HepG2 (cell line): ENCODE measurements around the gene PKM. TPM values are rescaled to one million over a fixed set of nuclear protein-coding genes. Genes with fewer than 3 reads are reported as not detected.

ENCODE experiments used
- MTF2 ChIP-seq: sonication (generic); formaldehyde crosslinking; IDR thresholded peaks from 2 replicates; pipeline ENCODE4 v1.5.0; 2020; ENCODE audit warnings: missing genetic modification reagents, borderline replicate concordance
- POLR2AphosphoS5 ChIP-seq: IDR thresholded peaks from 2 replicates; pipeline ENCODE4 v1.6.1; 2012; ENCODE audit warnings: low read depth, low read length
- POLR2G ChIP-seq: fragments of 200-400 bp; formaldehyde crosslinking; IDR thresholded peaks from 2 replicates; pipeline ENCODE4 v1.6.1; 2018; ENCODE audit warnings: mild to moderate bottlenecking, low read depth, low read length, moderate library complexity
- PRPF4 ChIP-seq: fragments of 200-400 bp; formaldehyde crosslinking; IDR thresholded peaks from 2 replicates; pipeline ENCODE4 v1.6.1; 2016; ENCODE audit warnings: low read length, low read depth; ENCODE audit not compliant: poor library complexity, severe bottlenecking
- REST ChIP-seq, 2 experiments: IDR thresholded peaks; 2 replicates each; pipeline ENCODE4 v1.6.1; 2011 to 2012; ENCODE audit warnings: low read length in 2 of 2, borderline replicate concordance in 1 of 2, low read depth in 1 of 2, mild to moderate bottlenecking in 1 of 2, moderate library complexity in 1 of 2
- TCF7 ChIP-seq: sonication (generic); IDR thresholded peaks from 2 replicates; pipeline ENCODE4 v1.6.1; 2016; ENCODE audit warnings: antibody characterized with exemption, low read depth
- ZNF143 ChIP-seq: sonication (generic); formaldehyde crosslinking; IDR thresholded peaks from 2 replicates; pipeline ENCODE4 v1.4.0; 2020; ENCODE audit warnings: missing genetic modification reagents
- ZNF24 ChIP-seq: fragments of 450-650 bp; IDR thresholded peaks from 2 replicates; pipeline ENCODE4 v1.6.1; 2017; ENCODE audit warnings: antibody characterized with exemption, mild to moderate bottlenecking
- ZNF260 ChIP-seq: sonication (generic); formaldehyde crosslinking; IDR thresholded peaks from 2 replicates; pipeline ENCODE4 v1.4.0; 2020; ENCODE audit warnings: missing genetic modification reagents, low read depth, mild to moderate bottlenecking, borderline replicate concordance
- ZNF280B ChIP-seq: sonication (generic); formaldehyde crosslinking; IDR thresholded peaks from 2 replicates; pipeline ENCODE4 v1.5.0; 2020; ENCODE audit warnings: missing genetic modification reagents, mild to moderate bottlenecking, borderline replicate concordance
- ZNF30 ChIP-seq: sonication (generic); formaldehyde crosslinking; IDR thresholded peaks from 2 replicates; pipeline ENCODE4 v1.5.0; 2020; ENCODE audit warnings: mild to moderate bottlenecking, missing genetic modification reagents
- ZNF550 ChIP-seq: sonication (generic); formaldehyde crosslinking; IDR thresholded peaks from 2 replicates; pipeline ENCODE4 v1.4.0; 2020; ENCODE audit warnings: mild to moderate bottlenecking, missing genetic modification reagents, borderline replicate concordance
- ZNF616 ChIP-seq: sonication (generic); formaldehyde crosslinking; IDR thresholded peaks from 2 replicates; pipeline ENCODE4 v1.5.0; 2020; ENCODE audit warnings: low read depth, mild to moderate bottlenecking, missing genetic modification reagents
- ZSCAN29 ChIP-seq: sonication (generic); formaldehyde crosslinking; conservative IDR thresholded peaks from 2 replicates; pipeline ENCODE4 v1.4.0; 2020; ENCODE audit warnings: mild to moderate bottlenecking, missing genetic modification reagents
- polyA plus RNA-seq, 8 experiments: library from polyadenylated mRNA; depleted of rRNA in 3 of 8; stranded (reverse) in 7 of 8; unstranded in 1 of 8; fragments of >200 nt; fragmentation: Illumina TruSeq in 4 of 8; extraction: Trizol in 4 of 8; gene quantifications; 2 replicates each; pipeline versions ENCODE4 v1.2.1 to v1.2.3, GENCODE V29; 2011 to 2016; ENCODE audit warnings: low read depth in 4 of 8, missing spikeins in 1 of 8, mixed read lengths in 1 of 8; ENCODE audit not compliant: insufficient read depth in 1 of 8
- total RNA-seq, 5 experiments: library from RNA; depleted of rRNA; stranded (reverse); fragments of >200 nt; fragmentation: Illumina TruSeq; extraction: Trizol; gene quantifications; 2 replicates each; pipeline ENCODE4 v1.2.3, GENCODE V29; 2016; ENCODE audit warnings: low read depth in 1 of 5
- TF ChIP-seq, protein P1 (sequence below): sonication (generic); formaldehyde crosslinking; IDR thresholded peaks from 2 replicates; pipeline ENCODE4 v1.4.0; 2020; ENCODE audit warnings: missing genetic modification reagents, borderline replicate concordance
- TF ChIP-seq, protein P2 (sequence below): sonication (generic); formaldehyde crosslinking; IDR thresholded peaks from 2 replicates; pipeline ENCODE4 v1.5.0; 2020; ENCODE audit warnings: mild to moderate bottlenecking, missing genetic modification reagents

PKM gene
- total and polyA plus RNA-seq, 2 of the 13 experiments (the other 11 are each of a cell fraction or from before 2014, with no cell fraction given) = 488 to 780 TPM

DNA sequence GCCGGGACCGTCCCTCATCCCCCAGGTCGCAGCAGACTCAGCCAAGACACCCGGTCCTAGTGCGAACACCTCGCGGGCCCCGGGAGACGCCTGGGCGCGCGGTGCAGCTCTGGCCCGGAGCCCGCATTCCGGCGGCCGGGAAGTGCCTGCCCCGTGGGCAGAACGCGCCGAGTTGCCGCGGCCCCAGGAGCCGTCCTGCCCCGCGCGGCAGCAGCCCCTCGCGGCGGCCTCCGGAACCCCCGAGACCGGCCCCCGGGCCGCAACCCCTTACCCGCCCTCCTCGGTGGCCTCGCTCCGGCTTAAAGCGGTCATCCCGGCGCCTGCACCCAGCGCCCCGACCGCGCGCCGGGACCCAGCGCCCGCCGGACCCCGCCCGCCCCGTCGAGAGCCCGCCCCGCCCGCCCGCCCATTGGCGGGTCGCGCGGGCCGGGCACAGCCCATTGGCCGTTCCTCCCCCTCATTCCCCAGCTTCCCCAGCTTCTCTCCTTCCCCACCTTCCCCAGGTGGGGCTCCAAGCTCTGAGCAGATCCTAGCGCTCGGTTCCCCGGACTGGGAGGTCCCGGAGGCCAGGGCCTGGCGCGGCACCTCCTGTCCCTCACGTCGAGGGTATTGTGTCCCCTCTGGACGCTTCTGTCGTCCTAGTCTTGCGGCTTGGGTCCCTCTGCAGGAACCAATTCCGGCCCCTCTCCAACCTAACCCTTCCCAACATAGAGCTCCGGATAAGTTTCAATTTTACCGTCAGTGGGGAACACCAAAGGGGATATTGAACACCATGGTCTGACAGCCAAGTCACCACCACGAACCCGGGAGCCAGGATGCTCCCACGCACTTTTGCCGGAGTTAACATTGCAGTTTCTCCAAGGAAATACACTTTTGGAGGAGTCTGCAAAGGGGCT is 33.3 kb downstream of the PKM start, which contains the start of gene GRAMD2A (continued):
- TF ChIP-seq REST (IDR thresholded peaks at IDR 0.05; ENCODE audit: borderline replicate concordance in 1 of 2, low read depth in 1 of 2, low read length in 2 of 2) = no peak
- peak; percentile 28; the same call in 1 of the 2 replicates for TF ChIP-seq MTF2
- no peak for TF ChIP-seq ZNF280B
- TF ChIP-seq POLR2G = peak; percentile 81; the same call in 1 of the 2 replicates
- TF ChIP-seq ZNF24 = no peak
- no peak for TF ChIP-seq ZSCAN29 (CRISPR knock-in tag)
- no peak for TF ChIP-seq ZNF30 (CRISPR knock-in tag)
- TF ChIP-seq PRPF4 = no peak
- no peak for TF ChIP-seq TCF7
- TF ChIP-seq, protein P1, sequence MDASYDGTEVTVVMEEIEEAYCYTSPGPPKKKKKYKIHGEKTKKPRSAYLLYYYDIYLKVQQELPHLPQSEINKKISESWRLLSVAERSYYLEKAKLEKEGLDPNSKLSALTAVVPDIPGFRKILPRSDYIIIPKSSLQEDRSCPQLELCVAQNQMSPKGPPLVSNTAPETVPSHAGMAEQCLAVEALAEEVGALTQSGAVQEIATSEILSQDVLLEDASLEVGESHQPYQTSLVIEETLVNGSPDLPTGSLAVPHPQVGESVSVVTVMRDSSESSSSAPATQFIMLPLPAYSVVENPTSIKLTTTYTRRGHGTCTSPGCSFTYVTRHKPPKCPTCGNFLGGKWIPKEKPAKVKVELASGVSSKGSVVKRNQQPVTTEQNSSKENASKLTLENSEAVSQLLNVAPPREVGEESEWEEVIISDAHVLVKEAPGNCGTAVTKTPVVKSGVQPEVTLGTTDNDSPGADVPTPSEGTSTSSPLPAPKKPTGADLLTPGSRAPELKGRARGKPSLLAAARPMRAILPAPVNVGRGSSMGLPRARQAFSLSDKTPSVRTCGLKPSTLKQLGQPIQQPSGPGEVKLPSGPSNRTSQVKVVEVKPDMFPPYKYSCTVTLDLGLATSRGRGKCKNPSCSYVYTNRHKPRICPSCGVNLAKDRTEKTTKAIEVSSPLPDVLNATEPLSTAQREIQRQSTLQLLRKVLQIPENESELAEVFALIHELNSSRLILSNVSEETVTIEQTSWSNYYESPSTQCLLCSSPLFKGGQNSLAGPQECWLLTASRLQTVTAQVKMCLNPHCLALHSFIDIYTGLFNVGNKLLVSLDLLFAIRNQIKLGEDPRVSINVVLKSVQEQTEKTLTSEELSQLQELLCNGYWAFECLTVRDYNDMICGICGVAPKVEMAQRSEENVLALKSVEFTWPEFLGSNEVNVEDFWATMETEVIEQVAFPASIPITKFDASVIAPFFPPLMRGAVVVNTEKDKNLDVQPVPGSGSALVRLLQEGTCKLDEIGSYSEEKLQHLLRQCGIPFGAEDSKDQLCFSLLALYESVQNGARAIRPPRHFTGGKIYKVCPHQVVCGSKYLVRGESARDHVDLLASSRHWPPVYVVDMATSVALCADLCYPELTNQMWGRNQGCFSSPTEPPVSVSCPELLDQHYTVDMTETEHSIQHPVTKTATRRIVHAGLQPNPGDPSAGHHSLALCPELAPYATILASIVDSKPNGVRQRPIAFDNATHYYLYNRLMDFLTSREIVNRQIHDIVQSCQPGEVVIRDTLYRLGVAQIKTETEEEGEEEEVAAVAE (CRISPR knock-in tag) = no peak
- TF ChIP-seq, protein P2, sequence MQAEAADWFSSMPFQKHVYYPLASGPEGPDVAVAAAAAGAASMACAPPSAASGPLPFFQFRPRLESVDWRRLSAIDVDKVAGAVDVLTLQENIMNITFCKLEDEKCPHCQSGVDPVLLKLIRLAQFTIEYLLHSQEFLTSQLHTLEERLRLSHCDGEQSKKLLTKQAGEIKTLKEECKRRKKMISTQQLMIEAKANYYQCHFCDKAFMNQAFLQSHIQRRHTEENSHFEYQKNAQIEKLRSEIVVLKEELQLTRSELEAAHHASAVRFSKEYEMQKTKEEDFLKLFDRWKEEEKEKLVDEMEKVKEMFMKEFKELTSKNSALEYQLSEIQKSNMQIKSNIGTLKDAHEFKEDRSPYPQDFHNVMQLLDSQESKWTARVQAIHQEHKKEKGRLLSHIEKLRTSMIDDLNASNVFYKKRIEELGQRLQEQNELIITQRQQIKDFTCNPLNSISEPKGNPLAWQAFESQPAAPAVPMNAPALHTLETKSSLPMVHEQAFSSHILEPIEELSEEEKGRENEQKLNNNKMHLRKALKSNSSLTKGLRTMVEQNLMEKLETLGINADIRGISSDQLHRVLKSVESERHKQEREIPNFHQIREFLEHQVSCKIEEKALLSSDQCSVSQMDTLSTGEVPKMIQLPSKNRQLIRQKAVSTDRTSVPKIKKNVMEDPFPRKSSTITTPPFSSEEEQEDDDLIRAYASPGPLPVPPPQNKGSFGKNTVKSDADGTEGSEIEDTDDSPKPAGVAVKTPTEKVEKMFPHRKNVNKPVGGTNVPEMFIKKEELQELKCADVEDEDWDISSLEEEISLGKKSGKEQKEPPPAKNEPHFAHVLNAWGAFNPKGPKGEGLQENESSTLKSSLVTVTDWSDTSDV = no peak
- TF ChIP-seq POLR2AphosphoS5 = no peak
- no peak for TF ChIP-seq ZNF616
- TF ChIP-seq ZNF550 (CRISPR knock-in tag) = no peak
- no peak for TF ChIP-seq ZNF260 (CRISPR knock-in tag)
- TF ChIP-seq ZNF143 (CRISPR knock-in tag) = no peak
